Stimulated activated CD8-positive, alpha-beta memory T cell treated with anti-CD3 and anti-CD28 coated beads, Interleukin-12 subunit alpha, Interleukin-12 subunit beta, amount 100 ng/mL, for 4 hours (primary cell): ENCODE results near the gene TMEM79.

Experiments used
- DNase-seq: peaks from one replicate; pipeline ENCODE4 v3.0.0-alpha.2; 2020; ENCODE audit warnings: low read depth

TMEM79 gene

DNA sequence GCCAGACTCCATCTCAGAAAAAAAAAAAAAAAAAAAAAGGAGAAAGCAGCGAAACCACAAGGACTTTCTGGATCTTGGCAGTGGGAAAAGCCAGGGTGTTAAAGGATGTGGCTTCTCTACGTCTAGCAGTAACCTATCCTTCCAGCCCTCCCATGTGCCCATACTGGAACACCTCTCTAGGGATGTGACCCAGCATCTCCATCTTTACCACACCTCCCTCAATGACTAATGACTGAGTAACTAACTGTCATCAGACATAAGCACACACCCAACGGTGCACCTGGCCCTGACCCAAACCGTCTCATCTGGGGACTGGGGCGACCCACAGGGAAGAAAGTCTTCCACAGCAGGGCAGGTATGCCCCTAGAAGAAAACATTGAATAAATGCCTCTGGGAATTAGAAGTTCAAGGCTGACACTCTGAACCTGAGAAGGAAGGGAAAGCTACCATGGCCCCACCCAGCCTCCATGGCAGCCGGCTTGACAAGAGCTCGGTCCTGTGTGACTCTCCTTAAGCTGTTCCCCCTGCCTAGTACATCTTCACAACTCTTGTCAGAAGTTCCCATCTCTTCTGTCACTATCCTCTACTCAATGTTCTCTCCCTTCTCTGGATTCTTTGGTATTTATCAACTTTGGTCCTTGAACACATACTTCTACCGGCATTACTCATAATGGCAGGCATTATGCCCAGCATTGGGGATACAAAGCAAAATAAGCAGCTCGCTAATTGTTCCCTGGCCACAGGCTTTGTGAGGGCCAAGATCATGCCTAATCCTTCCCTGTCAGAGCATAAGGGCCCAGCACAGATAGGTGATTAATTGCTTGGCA lies 21.5 kb upstream of the TMEM79 start:
- no peak for DNase-seq

DNA sequence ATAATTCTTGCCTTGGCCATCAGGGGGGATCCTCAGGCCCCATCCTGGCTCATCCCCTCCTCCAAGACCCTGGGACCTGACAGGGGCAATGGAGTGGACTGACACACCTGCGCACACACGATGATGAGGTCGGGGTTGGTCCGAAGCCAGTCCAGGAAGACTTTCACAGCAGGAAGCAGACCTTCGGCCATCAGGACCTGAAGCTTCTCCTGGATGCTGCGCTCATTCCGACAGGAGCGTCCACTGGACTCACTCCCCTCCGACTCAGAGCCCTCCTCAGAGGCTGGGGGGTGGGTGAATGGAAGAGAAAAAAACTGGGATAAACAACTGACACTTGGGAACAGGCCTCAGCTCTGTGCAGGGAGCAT lies 20.9 kb upstream of the TMEM79 start:
- DNase-seq: no peak

DNA sequence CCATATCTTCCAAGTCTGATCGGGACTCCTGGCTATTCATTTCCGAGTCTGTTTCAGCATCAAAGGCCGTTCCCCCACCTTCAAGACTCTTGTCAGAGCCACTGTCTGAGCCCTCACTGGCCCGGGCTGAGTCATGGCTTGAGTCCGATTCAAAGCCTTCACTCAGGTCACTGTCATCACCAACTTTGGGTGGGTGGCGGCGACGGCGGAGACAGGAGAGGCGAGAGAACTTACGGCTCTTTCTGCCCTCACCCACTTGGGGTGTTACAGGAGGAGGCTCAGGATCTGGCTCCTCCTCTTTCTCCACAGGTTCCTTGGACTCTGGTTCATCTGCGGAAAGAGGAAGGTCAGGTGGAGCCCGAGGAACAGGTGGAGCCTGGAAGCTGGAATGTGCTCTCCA lies 18.1 kb upstream of the TMEM79 start:
- no peak for DNase-seq

DNA sequence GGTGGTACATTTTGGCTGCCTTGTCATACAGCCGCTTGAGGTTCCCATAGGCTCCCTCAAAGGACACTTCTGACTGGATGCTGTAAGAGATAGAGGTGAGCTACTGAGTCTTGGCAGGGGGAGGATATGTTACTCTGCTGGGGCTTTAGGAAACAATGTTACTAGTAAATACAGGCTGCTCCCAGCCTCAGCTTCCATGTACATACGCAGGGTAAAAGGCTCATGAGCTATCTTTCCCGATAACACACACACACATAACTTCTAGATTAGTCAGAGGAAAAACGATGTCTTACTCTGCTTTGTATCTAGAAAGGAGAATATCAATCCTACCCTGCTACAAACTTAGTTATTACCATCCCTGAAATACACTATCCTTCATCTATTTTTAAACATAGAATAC lies 15.8 kb upstream of the TMEM79 start:
- no peak for DNase-seq

DNA sequence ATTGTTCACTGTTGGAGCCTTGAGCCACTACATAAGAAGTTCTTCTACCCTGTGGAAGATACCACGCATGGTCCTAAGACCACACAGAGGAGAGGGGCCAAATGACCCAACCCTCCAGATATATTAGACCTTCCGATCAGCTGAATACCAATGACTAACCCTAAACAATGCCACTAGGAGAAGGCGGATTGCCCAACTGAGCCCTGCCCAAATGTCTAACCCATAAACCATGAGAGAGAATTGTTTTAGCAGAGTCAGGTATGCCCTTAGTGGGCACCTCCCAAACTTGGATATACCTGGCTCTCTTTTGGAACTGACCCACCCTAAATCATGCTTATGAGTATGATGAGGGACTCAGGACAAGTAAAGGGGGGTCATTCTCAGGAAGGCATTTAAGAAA lies 13.8 kb upstream of the TMEM79 start:
- DNase-seq: no peak

DNA sequence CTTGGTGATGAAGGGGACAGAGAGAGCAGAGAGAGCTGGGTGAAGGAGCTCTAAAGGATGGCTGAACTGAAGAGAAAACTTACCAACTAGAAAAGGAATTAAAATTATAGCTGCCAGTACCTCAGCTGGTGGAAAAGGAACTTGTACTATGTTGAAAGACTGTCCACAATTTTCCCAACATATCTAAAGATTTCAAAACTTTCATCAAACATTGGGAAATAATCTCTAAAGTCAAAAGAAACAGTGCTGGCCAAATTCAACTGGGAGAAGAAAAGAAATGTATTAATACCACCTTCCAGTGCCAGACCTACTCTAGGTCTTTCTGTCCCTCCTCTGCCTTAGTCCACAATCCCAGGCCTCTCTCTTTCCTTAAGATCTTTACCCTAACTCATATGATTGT lies 7.6 kb upstream of the TMEM79 start:
- DNase-seq: no peak

DNA sequence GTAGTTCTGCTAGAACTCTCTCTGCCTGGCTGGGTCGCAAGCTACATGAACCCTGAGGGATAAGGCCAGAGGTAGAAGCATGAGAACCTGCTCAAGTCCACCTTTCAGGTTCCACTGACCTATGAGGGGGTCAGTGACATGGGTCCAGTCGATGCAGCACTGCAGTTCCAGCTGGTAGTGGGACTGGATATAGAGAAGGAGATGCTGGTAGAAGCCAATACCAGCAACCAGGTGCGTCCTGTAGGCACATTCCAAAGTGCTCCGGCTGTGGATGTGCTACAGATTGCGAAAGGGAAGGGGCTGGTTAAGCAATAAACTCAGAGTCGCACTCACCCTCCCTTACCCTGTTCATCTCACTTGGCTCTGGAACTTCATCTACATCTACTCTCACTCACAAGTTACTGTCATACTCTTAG lies 7.2 kb upstream of the TMEM79 start:
- no peak for DNase-seq

DNA sequence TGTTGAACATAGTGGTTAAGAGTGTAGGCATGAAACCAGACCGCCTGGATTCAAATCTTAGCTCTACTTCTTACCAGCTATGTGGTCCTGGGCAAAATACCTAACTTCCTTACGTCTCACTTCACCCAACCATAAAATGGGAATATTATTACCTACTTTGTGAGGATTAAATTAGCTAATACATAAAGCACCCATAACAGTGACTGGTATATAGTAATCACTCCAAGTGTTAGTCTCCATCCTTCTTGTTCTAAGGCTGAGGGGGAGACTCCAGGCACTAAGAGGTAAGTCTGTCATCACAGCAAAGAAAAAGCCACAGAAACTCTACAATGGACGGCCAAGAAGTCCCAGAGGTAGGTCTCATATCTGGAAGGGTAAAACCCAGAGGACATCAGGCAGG lies 4.3 kb upstream of the TMEM79 start:
- DNase-seq: no peak

DNA sequence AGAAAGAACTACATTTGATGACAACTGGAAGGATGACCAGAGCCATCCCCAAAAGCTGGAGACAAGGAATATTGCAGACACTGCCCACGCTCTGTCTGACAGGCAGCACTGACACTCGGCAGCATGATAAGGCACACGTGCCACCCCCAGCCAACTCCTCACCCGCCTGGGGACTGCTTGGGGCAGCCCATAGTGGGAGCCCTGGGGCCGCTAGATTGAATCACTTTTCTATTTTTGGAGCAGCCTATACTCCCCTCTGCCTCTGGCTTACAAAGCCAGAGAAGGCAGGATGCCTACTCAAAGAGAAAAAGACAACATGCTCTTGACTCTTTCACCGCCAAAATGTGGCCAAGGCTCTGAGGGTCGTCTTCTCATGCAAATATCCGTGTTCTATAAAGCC lies 2.8 kb upstream of the TMEM79 start:
- peak; percentile 23 for DNase-seq

DNA sequence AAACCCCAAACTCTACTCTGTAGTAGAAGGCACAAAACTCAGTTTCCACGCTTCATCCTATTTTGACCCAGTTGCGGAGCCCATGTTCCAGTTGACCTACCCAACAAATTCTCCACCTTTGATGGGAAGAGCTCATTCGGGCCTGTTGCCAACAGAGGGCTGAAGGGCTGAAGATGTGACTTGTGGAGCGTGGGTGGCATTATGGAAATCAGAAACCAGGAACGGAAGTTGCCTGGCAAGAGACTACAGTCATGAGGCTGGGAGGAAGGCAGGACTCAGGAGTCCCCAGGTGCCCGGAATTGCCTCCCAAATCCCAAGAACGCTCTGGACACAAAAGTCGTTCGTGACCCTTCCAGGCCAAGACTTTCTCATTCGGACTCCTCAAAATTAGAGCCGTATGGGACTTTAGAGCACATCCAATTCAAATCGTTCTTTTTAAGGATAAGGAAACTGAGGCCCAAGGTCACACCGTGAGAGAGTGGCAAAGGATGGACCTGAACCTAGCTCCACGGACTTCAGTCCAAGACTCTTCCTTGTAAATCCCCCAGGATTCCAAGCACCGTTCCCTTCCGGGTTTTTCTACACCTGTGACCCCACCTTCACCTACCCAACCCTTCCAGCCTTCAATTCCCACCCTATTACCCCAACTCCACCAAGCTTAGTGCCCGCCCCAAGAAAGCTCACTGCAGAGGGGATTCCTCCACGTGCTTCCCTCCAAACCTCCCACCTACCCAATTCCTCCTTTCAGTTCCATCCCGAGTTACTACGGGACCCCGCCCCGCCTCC lies 2.2 kb upstream of the TMEM79 start:
- no peak for DNase-seq

DNA sequence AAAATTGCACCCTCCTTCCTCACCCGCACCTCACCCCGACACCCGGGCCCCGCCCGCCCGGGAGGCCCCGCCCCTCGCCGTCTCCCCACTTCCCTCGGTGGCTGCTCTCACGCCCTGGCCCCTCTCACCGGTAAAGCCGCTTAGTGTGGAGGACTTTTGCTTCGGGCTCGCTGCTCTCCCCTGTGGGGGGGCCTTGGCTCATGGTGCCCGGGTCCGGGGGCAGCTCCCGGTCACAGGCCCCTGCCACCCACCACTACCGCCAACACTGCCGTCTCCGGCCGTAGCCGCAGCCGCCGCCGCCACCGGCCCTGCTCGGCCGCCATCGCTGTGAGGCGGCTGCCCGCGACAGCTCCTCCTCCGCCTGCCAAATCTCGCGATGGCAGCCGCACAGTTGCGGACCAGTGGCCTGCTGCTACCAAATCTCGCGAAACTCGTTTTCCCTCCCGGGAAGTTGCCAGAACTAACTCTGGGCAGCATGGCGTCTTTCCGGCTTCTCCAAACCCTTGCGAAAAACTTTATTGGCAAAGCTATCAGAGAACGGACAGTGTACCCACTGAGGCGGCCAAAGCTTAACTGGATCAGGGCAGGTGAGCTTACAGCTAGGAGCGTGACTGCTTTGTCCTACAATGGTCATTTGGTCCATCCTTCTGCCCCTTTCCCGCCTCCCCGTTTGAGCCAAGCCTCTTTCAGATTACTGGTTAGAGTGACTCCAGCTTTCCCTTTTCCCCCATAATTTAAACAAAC lies 1.5 kb upstream of the TMEM79 start, which contains the start of gene SMG5:
Gene SMG5, minus strand, starts transcription at position 347 of the 744 bp plus-strand sequence. Its CDS starts 145 bp downstream, at position 202.
- peak; percentile 90 for DNase-seq

DNA sequence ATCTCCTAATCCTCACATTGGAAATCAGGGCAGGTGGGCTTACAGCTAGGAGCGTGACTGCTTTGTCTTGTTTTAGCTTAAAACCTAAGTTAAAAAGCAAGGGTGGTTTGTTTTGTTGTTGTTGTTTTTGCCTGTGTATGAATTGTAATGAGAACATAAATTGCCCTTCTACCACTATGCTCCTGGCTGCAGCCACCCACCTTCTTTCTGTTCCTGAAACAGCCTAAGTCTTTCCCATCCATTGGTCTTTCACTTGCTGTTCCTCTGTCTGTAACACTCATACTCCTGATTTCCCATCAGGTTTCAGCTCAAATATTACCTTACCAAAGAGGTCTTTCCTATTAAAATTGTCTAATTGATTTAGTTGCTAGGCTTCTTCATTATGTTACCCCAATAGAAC lies 604 bp upstream of the TMEM79 start:
- no peak for DNase-seq

DNA sequence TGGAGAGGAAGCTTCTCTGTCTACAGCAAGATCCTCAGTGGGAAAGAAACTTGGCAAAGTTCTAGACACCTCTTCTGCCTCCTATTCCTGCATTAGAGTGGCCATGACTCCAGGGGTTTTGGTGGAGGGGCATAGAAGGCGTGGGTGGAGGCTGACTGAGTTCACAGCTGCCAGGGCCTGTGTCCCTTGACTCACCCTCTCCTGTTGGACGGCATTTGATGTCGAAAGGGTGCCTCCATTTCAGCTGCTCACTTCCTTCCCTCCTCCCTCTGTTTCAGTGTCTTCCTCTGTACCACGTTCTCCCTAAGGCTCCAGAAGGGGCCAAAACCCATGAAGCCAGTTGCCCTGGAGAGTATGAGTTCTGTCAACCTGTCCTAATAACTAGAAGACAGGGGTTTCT lies 632 bp downstream of the TMEM79 start:
- no peak for DNase-seq

DNA sequence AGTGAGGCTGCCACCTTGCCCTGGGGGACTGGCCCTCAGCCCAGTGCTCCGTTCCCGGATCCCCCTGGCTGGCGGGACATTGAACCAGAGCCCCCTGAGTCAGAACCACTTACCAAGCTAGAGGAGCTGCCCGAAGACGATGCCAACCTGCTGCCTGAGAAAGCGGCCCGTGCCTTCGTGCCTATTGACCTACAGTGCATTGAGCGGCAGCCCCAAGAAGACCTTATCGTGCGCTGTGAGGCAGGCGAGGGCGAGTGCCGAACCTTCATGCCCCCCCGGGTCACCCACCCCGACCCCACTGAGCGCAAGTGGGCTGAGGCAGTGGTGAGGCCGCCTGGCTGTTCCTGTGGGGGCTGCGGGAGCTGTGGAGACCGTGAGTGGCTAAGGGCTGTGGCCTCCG lies 1.3 kb downstream of the TMEM79 start:
- no peak for DNase-seq

DNA sequence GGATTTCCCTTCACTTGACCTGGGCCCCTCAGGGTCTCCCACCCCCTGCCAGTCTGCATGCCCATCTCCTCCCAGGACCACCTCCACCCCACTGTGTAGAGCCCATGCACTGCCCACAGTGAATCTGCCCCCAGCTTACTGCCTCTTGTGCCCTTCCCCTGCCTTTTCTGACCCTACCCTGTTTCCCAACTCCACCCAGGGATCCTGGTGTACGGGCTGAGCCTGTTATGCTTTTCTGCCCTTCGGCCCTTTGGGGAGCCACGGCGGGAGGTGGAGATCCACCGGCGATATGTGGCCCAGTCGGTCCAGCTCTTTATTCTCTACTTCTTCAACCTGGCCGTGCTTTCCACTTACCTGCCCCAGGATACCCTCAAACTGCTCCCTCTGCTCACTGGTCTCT lies 1.9 kb downstream of the TMEM79 start:
- DNase-seq: no peak

DNA sequence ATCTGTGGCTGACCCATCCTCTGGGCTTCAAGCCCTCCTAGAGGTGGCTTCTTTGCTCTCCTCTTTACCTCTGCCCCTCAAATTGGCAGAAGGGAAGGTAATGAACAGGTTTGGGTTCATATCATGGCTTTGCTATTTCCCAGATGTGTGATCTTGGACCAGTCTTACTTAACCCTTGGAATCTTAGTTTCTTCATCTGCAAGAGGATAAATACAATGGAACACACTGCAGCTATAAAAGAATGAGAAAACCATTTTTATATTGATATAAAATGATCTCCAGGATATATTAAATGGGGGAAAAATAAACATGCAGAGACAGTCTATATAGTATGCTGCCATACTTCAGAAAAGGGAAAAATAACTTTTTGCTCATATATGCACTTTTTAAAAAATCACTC lies 5.7 kb downstream of the TMEM79 start:
- DNase-seq: no peak

DNA sequence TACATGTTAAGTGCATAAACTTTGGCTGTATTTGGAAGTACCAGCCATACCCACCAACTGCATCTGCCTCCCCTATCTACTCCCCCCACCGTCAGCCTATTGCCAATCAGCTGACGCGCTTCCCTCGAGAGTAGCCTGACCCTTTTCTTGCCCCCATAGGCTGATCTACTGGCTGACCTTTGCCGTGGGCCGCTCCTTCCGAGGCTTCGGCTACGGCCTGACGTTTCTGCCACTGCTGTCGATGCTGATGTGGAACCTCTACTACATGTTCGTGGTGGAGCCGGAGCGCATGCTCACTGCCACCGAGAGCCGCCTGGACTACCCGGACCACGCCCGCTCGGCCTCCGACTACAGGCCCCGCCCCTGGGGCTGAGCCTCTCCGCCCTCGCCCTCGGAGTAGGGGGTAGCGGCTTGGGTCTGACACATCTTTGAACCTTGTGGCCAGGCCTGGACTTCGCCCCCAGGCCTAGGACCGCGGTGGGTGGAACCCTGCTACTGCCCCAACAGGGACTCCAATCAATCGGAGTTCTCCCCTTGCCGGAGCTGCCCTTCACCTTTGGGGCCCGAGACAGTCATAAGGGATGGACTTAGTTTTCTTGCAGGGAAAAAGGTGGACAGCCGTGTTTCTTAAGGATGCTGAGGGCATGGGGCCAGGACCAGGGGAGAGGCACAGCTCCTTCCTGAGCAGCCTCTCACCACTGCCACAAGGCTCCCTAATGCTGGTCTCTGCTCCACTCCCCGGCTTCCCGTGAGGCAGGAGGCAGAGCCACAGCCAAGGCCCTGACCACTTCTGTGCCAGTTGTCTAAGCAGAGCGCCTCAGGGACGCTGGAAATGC lies 7.3 kb downstream of the TMEM79 start:
- DNase-seq: peak; percentile 8

DNA sequence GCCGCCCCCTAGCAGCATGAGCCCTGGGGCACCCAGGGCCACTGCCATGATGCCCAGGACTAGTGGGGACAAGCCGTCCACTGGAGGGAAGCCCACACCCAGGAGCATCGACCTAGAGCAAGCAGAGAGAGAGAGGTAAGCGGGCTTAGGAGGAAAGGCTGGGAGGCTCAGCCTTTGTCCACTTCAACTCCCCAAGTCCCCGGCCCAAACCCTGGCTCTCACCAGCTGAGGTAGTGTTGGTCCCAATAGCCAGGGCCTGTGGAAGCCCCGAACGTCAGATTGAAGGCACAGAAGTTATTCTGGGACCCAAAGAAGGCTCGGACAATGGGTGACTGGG lies 8.9 kb downstream of the TMEM79 start:
- DNase-seq: no peak

DNA sequence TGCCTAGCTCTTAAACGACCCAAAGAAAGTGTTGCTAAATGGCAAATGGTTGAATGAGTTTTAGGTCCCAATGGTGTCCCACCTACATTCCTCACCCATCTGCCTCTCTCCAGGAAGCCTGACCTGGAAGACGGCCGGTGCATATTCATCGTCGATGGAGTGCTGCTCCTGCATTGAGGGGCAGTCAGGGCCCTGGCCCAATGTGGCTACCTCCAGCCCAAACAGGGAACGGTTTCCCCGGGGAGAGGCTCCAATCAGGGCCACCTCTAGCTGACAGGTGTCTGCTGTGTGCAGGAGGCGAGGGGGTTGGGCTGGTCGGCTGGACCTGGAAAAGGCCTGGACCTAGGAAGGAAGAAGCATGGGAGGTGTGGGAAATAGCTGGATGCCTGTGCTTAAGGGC lies 9.8 kb downstream of the TMEM79 start:
- no peak for DNase-seq

DNA sequence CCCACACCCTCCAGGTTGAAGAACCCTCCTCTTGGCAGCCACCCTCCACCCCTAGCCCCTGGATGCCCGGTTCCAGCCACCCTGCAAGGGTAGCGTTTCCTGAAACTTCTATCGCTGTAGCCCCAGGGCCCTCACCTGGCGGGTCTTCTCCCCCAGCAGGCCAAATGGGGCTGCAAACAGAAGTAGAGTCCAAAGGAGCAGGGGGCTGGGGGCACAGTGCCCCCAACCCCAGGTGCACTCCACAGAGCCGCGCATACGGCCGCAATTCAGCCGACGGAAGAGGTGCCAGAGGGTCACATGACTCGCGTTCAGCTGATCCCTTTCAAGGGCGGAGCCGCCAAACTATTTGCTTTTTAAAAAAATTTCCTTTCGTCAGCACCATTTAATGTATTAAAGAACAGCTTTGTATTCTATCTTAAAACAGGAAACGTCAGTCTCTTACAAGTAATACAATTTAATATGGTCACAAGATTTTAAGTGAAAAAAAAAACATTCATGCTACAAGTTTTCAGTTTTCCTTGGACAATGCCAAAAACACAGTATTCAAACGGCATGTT lies 11.3 kb downstream of the TMEM79 start, which contains the start of gene GLMP:
Gene GLMP, minus strand, starts transcription at position 289 of the 557 bp plus-strand sequence. Its CDS starts 34 bp downstream, at position 255.
- DNase-seq: peak; percentile 21

DNA sequence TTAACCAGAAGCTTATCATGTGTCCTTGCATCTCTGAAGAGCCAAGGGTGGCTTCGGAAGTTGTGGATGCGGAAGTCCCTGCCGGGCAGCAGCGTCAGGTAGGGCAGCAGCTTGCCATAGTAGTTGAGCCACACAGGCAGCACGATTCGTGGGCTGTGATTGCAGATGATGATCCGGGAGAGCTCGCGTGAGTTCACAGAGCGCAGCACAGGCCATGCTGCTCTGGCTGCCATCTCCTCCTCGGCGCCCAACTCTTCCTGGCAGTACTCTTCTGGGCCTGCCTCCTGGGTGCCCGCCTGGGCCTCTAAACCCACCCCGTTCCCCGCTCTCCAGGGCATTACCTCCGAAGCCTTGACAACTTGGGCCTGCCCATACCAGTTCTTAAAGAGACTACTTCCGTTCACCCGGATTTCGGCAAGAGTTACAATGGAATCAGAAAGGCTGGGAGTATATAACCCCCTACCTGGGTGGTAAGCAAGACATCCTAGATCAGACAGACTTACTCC lies 14.8 kb downstream of the TMEM79 start, which contains the start of gene VHLL:
Gene VHLL, minus strand, starts transcription at position 456 of the 506 bp plus-strand sequence. Its CDS starts 118 bp downstream, at position 338.
- no peak for DNase-seq
